Renal pelvis (tissue), 4 donors: ENCODE results near the gene PRMT7. TPM values are rescaled to one million over a fixed set of nuclear protein-coding genes. Genes with fewer than 3 reads are reported as not detected.

Experiments
- DNase-seq: peaks from one replicate; pipeline ENCODE4 v3.0.0-alpha.2; 2013
- polyA plus RNA-seq, 3 donors: library from polyadenylated mRNA; unstranded; fragments of 120-200 nt; gene quantifications; one replicate each; pipeline ENCODE4 v1.2.1, GENCODE V29; 2013; ENCODE audit not compliant: insufficient read length in 3 of 3

Gene PRMT7
- polyA plus RNA-seq, 3 donors = 47.1 to 71.1 (median 64.8) TPM

DNA sequence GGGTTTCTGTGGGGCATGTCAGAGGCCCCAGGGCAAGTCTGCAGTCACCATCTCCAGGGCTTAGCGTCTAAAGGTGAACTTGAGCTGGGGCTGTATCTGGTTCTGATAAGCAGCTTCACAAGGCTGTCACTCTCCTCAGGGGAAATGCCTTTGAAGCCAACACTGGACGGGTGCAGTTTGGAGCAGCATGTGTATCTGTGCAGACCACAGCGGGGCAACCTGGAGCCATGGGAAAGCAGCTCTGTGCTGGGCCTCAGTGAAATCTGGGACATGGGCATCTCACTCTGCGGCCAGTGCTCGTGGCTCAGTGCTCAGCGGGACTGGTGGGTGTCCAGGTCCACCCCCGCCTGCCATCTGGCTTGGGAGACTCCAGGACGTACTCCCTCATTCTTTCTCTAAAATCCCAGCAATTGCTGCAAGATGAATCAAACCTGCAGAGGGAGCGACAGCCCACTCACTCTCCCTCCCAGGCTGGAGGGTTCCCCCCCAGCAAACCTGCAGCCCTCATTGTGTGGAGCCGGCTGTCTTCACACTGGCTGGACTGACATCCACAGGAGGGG lies 63.5 kb downstream of the PRMT7 start:
- no peak for DNase-seq

DNA sequence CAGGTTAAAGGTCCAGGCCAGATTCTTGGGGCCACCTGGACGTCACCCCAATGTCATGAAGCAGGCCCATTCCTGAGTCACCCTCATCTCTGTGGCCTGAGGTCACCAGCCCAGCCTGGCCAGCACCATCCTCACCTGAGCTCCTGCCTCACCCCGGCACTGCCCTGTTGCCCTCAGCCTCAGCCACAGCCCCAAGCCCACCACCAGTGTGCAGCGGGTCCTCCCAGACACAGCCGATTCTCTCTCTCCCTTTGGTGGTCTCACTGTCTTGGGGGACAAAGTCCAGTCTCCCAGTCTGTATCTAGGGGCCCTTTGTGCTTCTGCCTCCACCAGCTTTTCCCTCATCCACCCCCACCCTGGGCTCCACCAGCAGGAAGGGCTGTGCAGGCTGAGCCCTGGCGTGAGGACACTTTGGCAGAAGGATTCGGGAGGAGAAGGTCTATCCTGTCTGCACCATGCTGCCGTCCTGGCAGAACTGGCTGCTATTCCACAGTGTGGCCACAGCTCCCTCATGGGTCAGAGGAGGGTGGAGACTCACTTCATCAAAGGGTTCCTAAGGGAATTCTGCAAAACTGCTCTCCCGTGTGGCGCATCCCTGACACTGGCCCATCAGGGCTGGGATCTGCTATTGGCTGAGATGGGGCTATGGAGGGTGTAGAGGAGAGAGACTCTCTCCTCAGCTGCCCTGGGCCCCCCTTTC lies 64.3 kb downstream of the PRMT7 start:
- no peak for DNase-seq

DNA sequence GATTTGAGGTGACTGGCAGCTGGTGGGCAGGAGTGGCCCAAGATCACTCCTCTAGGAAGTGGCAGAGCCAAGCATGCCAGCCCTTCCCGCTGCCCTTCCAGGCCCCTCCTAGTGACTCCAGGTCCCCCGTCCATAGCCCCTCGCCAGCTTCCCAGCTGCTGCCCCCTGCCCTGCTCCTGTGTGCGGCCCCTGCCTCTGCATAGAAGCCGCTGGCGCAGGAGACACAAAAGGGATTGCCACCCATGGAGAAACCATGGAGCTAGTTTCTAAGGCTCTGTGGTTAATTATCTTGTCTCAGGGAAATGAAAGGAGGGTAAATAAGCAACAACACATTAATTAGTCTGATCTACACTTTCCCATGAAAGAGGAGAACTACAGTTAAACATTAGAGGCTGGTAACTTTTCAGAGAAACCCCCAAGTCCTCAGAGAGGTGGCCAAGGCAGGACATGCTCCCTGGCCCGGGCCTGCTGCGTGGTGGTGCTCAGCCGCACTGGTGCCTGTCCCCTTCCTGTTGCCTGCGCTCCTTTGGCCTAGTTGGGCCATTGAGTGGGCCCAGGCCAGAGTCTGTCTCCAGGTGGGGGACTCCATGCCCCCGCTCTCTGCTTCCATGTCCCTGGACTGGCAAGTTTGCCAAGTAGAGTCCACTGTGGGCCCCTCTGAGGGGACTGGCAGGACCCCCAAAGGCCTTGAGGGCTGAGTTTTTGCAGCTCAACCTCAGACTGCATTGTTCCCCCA lies 65.2 kb downstream of the PRMT7 start:
- no peak for DNase-seq

DNA sequence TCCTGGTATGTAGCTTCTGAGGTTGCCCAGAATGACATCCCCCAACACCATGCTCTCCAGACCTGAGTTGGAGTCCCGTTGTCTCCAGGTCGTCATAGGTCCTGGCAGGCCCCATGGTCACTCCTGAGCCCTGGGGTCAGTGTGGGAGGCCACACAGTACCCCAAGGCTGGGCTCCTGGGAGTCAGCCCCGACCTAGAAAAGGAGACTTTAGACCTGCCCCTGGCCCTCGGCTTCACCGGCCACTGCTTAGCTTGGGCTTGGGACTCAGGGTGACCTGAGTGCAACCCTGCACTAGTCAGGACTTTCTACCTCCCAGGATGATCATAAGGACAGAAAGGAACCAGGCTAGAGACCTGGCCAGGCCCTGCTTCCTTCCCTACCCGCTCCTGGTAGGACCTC lies 65.8 kb downstream of the PRMT7 start:
- DNase-seq = no peak

DNA sequence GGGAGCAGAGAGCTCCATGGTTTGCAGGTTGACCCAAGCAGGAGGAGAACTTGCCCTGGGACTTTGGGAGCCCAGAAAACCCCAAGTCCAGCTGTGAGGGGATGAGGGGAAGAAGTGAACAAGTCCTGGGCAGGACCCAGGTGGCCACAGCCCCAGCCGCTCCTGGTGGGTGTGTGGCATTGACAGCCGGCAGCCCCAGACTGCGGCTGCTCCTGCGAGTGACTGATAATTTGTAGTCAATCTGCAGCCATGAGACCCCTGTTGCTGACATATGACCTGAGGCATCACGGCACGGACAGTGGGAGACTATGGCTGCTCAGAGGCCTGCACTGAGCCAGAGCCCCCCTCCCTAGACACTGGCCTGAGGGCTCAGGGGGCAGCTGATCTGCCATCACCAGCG lies 66.4 kb downstream of the PRMT7 start:
- no peak for DNase-seq

DNA sequence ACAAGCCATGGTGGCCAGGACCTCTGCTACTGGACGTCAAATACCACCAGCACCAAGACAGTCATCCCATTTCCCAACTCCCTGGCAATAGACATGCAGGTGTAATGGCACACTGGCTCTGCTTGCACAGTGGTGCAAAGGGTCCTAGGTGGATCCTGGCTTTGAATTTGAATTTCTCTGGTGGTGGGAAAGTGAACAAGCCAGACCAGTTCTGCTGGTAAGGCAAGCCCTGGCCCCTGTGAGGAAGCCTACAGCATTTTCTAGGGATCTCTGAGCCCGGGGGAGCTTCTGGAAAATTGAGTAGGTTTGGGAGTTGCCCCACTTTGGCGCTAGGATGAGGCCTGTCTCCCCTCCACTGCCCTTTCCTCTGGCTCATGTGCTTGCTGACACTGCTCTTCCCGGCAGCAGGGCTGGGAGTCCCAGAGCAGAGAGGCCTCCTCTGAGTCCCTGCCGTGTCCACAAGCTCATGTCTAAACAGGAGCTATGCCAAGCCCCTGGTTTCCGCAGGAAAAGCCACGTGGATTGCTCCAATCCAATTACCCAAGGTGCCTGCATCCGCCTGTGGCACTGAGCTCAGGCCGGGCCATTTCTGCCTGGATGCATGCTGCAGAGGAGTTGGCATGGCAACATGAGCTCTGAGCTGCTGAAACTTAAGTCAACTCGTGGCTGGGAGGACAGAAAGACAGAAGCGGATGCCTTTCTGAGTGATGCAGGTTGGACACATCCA lies 67.0 kb downstream of the PRMT7 start:
- no peak for DNase-seq

DNA sequence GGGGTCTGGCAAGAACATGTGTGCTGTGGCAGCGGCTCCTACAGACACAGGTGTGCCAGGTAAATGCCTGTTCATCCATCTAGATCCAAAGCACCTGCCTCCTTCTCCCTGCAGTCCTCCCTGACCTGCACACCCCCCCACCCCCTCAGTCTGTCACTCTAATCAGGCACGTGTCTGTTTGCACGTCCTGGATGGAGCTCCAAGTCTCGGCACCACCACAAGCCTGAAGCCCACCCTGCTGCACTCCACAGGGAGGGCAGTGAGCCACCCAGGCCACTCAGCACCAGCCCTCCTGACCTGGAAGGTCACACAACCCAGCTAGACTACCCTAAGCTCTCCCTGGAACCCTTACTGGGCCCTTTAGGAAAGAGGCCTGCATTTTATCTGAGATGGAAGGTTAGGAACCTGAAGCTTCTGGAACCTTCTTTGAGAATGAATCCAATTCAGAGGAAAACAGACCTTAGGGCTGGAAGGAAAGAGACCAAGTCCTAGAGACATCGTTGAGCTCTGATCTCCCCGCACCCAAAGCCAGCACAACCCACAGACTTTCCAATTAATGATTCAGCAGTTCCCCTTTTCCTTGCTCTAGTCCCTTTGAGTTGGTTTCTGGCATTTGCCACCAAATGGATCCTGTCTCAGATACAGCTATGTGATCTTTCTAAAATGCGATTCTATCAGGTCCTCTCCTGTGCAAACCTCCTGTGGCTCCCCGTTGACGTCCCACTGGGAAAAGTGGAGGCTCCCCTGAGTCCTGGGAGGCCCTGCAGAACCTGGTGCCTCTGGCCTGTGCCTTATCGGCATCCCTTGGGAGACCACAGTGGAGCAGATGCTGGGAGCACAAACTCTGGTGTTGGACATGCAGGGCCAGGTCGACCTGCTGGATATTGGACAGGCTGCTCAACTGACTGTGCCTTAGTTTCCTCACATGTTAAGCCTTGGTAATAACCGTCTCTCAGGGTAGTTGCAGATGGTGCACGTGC lies 67.9 kb downstream of the PRMT7 start:
- no peak for DNase-seq

DNA sequence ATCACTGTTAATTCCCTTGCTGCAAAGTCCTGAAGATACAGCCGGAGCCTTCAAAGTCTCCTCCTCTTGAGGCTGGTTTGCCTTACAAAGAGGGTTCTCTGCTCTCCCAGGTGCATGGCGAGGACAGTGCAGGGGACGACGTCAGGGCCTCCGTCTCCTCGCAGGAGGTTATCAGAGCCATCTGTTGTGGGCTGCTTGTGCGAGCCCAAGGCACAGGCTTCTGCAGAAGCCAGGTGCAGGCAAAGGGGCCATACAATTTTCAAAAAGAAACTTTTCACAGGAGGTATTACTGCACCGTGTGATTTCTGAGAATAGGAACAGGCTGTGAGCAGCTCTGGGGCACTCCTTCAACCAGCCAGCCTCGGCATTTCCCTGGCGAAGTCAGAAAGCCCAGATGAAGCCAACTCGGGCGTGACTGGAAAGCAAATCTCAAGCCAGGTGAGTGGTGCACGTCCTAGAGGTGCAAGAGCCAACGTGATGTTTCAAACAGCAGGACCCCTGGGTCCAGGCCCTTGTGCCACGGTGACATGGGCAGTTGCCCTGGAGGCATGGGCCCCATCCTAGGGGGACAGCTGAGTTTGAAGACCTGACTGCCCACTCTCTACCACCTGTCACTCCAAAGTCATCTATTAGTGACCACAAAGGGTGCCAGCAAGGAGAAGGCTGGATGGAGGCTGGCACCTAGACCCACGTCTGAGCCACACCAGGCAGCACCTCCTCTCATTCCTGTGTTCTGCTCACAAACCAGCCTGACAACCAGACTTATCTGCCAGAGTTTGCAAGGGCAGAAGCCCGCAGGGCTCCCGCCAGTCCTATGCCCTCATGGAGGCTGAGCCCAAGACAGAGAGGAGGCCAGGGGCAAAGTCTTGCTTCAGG lies 68.9 kb downstream of the PRMT7 start:
- no peak for DNase-seq

DNA sequence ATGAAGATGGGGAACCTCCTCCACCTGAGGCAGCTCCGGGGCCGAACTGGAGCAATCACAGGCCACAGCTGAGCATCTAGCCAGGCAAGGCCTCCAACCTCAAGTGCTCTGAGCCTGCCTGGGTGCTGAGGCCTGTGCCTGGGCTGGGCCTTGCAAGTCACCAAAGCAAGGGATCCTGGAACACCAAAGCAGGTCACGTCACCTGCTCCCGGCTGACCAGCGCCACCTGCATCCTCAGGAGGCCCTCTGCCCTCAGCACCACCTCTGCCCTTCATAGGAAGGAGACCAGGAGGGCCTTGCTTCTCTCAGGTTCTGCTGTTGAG lies 69.5 kb downstream of the PRMT7 start:
- no peak for DNase-seq

DNA sequence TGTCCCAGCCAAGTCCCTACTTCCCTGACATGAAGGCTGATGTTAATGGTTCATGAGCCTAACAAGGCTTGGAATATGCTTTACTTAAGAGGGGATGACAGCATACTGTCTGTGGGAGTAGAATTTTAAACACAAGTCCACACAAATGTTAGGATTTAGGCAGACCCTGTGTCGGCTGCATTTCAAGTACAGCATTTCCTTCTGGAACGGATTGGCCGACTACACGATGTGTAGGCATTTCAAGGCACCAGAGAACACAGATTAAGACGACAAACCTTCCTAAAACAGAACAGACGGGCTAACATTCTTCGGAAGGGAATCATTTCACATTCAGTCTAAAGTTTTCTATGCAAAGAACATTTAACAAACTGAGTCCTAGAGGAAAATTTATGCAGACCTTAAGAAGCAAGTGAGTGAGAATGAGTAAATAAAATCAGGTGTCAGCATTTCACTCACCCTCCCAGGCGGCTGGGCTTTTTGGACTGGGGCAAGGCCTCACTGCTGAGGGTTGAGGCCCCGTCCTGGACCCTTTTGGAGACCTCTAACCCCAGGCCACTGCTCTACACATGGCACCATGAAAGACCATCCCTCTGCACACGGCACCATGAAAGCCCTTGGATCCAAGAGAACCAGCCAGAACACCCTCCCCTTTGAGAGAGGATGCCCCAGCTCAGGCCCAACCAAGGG lies 70.0 kb downstream of the PRMT7 start:
- DNase-seq = no peak

DNA sequence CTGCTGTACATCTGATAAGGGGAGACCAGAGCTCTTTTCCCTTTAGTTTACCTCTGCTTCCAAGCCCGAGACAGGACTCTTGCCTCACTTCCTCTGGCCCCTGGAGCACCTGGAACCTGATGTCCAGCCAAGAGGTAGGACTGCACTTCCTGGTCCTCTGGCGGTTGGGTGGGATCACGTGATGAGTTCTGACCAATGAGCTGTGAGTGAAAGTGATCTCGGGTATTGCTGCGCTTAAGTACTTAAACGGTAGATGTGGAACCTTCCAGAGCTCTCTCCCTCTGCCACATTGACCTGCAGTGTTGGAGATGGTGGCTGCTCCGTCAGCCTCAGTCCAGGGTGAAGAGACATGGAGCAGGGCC lies 70.5 kb downstream of the PRMT7 start:
- DNase-seq = no peak

DNA sequence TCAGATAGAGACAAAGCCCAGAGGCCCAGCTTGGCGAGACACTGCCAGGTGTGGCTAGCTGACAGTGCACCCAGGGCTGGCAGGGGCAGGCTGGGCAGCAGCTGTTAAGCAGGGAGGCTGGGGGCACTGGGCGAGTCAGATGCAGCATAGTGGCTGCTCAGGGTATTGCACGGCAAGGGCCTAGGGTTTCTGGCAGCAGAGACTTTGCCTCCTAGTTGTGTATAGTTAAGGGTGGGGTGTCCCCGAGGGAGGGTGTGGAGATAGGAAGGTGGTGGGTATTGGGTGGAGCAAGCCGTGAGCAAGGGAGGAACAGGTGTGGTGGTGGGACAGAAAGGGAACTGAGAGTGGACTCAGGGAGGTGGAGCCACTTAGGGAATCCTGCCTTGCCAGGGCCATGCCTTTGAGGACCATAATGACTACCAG lies 71.5 kb downstream of the PRMT7 start:
- DNase-seq = no peak

DNA sequence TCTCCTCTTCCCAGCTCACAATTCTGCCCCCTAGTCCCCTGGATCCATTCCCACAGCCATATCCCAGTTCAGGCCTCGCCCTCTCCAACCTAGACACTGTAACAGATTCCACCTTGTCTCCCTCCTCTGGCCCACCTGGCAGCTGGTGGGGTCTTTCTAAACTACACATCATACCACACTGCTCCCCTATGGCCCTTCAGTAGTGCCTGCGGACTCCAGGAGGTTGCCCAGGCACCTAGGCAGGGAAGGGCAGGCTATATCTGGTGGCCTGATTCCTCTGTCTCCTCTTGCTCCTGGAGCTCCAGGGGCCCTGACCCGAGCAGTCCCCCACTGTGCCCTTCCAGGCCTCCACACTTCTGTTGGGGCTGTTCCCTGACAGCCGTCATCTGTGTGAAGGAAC lies 73.0 kb downstream of the PRMT7 start:
- no peak for DNase-seq

DNA sequence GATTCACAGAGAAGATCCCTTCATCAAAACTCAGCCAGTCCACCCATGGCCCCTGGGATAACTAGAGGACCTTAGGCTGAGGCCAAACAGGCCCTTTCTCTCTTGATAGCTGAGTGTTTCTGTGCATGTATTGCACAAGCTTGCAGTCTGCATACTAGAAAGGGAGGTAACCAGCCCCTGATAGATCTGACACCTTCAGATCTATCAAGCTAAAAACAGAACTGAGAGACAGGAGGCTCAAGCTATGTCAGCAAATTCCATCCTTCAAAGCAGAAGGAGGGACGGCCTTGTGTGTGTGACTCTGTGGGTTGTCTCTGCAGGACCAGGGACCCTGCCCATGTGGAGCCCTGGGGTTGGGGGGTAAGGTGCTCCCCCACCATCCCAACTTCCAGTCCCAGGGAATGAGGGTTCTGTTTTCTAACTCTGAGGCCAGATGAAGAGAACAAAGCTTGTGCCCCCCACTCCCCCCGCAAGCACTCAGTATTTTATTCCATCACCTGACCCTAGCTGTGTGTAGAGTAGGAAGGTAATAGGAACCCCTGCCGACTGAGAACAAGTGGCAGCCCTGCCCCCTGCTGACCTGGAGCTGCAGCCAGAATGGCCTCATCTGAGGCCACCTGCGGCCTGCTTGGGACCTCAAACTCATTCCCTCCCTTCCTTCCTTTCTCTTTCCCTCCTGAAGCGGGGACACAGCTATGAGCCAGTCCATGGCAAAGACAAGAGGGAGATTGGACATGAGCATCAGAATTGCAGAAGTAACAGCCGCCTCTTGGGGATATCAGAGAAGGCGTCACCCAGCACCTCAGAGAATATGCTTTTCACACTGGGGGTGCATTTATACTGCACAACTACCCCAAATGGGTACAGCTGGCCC lies 73.7 kb downstream of the PRMT7 start:
- no peak for DNase-seq

DNA sequence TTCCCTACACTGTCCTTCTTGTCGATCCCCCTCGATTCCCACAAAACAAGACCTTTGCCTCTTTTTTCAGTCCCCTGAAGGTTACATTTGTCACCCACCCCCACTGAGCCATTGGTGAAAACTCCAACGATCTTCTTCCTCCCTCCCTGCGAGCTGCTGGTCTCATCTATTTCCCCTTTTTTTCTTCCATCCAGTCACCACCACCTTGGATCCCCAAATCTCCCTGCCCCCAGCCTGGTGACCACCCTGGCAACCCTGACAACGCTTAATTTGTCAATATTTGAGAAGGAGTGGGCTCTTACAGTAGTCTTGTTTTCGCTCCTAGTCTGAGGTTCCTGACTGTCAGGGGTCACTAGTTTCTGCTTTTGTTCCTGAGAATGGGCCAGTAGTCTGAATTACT lies 74.6 kb downstream of the PRMT7 start:
- no peak for DNase-seq

DNA sequence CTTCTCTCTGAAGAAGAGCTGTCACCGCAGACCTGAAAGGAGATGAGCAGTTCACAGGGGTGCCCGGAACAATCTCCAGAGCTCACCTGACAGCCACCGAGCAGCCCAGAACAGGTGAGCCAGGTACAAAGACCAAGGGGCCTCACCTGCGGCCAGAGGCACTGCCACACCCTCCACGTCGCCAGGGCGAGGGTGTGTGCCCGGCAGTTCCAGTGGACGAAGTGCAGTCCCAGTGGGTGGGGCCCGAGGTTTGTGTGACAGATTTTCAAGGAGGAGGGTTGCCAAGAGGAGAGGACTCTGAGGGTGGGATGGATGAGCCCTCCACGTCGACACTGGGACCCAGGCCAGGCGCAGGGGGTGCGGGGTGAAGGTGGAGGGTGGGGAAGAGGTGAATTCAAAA lies 75.8 kb downstream of the PRMT7 start:
- no peak for DNase-seq

DNA sequence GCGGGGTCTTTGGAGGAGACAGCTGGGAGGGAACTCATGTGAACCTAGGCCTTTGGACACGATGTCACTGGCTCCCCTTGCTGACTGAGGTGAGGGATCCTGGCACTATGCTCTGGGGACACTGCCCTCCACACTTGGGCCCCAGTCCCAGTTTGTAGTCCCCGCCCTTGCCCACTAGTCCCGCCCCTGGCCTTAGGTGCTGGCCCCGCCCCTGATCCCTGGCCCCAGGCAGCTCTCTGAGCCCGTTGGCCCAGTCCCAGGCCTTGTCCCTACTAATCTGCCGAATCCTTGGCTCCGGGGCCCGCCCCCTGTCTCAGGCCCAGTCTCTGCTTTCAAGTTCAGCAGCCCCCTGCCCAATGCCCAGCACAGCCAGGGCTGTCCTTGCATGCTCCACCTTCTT lies 76.5 kb downstream of the PRMT7 start:
- DNase-seq = no peak

DNA sequence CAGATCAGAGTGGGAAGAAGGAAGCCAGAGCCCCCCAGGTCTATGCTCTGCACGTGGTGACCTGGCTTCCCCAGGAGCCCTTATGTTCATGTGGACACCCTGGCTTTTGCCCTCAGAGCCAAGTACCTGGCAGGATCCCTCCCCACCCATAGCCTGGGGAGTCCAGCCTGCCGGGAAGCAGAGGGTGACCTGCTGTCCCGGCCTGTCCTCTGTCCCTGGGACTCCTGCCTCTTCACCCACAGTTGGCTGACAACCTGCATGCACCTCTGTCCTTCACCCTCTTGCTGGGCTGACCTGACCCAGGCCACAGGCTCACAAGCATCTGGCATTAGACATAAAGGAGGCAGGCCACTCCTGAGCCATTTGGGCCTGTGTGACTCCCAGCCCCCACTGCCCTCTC lies 77.3 kb downstream of the PRMT7 start:
- DNase-seq = no peak

DNA sequence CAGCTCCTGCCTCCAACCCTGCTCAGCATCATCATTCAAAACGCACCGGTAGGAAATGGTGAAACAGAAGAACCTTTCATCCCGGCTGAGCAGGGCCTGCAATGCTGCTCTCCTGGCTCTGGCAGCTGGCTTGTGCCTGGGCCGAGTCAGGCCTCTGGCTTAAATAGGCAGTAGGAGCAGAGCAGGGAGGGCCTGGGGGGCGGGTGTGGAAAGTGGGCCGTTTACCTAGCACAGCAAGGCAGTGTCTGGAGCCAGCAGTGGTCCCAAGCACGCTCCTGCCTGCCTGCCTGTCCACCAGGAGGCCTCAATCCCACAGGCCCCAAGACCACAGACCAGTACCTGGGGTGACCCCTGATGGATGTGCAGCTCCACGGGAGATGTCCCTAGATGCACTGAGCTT lies 78.2 kb downstream of the PRMT7 start:
- DNase-seq = no peak
